K562 treated with DMSO at 1 percent for 4 hours (cell line): ENCODE results near the gene AGAP4. TPM values are rescaled to one million over a fixed set of nuclear protein-coding genes. Genes with fewer than 3 reads are reported as not detected.

ENCODE experiments used
- total RNA-seq: library from RNA; unstranded; fragments of 300-600 nt; gene quantifications from 2 replicates; pipeline ENCODE4 v1.2.3, GENCODE V29; 2022; ENCODE audit not compliant: insufficient read depth

AGAP4 gene
- 7.6 and 20.0 TPM in 2 replicates for total RNA-seq

DNA sequence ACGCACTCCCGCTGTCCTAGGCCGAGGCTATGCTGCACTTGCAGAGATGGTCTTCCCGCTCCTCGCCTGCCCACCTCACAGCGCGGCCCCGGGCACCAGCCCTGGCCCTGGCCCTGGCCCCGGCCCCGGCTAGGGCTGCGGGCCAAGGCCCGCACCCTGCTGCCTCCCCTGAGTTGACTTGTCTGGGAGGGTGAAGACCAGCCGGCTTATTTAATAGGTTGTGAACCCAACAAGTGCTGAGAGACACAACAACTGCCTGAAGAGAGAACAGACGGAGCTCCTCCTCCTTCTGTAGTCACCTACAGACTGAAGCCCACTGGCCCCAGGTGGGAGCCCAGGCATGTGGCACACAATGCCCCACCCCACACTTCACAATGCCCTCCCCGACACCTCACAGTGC is at the start of gene AGAP4:
Gene AGAP4 (minus strand): TSS at position 101 of the 400 bp plus-strand sequence. CDS start 153 bp downstream, outside the sequence.

Other genes with a start within 250 kb of the AGAP4 start
- 1.7 and 2.2 TPM in 2 replicates for gene ZFAND4, start 174.7 kb downstream of the AGAP4 start, total RNA-seq
- gene WASHC2C, start 120.2 kb downstream of the AGAP4 start, total RNA-seq, result 18.8 and 20.1 TPM in 2 replicates
- gene TIMM23, start 125.0 kb upstream of the AGAP4 start, total RNA-seq, result 78.0 and 88.3 TPM in 2 replicates
- gene NCOA4, start 183.1 kb upstream of the AGAP4 start, total RNA-seq, result 137 and 141 TPM in 2 replicates
- gene MSMB, start 198.8 kb upstream of the AGAP4 start, total RNA-seq, result not detected in 2 replicates